Smooth muscle cell (in vitro differentiated cells): Measurements from ENCODE around the gene TMEM140. TPM values are rescaled to one million over a fixed set of nuclear protein-coding genes. Genes with fewer than 3 reads are reported as not detected.

Source experiments
- DNase-seq: peaks from one replicate; lab custom pipeline; 2025; ENCODE audit not compliant: unreplicated experiment; lab: John Stamatoyannopoulos, UW
- H2AFZ ChIP-seq: fragments of 200-600 bp; sonication (generic); 2 replicates; pipeline ENCODE4 v1.6.0; 2016; ENCODE audit warnings: antibody characterized with exemption, low read depth, mild to moderate bottlenecking
- H3F3A ChIP-seq: fragments of 200-600 bp; sonication (generic); 2 replicates; pipeline ENCODE4 v1.6.0; 2017; ENCODE audit warnings: antibody characterized with exemption, low read depth
- H3K27ac ChIP-seq: fragments of 200-600 bp; sonication (generic); 2 replicates; pipeline ENCODE4 v1.5.1; 2016; ENCODE audit warnings: low read depth, mild to moderate bottlenecking
- H3K27me3 ChIP-seq: fragments of 200-600 bp; sonication (generic); 2 replicates; pipeline ENCODE4 v1.6.1; 2016; ENCODE audit warnings: low read depth, mild to moderate bottlenecking
- H3K36me3 ChIP-seq: fragments of 200-600 bp; sonication (generic); 2 replicates; pipeline ENCODE4 v1.5.1; 2016; ENCODE audit warnings: low read depth
- H3K4me1 ChIP-seq: fragments of 200-600 bp; sonication (generic); 2 replicates; pipeline ENCODE4 v1.5.1; 2016; ENCODE audit warnings: low read depth
- H3K4me2 ChIP-seq: fragments of 200-600 bp; sonication (generic); 2 replicates; pipeline ENCODE4 v1.6.0; 2016; ENCODE audit warnings: mild to moderate bottlenecking
- H3K4me3 ChIP-seq: fragments of 200-600 bp; sonication (generic); 2 replicates; pipeline ENCODE4 v1.5.1; 2016; ENCODE audit warnings: mild to moderate bottlenecking
- H3K79me2 ChIP-seq: fragments of 200-600 bp; sonication (generic); 2 replicates; pipeline ENCODE4 v1.6.0; 2016; ENCODE audit warnings: low read depth, mild to moderate bottlenecking
- H3K9ac ChIP-seq: fragments of 200-600 bp; sonication (generic); 2 replicates; pipeline ENCODE4 v1.6.0; 2016; ENCODE audit warnings: low read depth
- H3K9me3 ChIP-seq: fragments of 200-600 bp; sonication (generic); replicated peaks from 2 replicates; pipeline ENCODE4 v1.5.1; 2016; ENCODE audit warnings: low read depth
- H4K20me1 ChIP-seq: fragments of 200-600 bp; sonication (generic); 2 replicates; pipeline ENCODE4 v1.6.0; 2016; ENCODE audit warnings: low read depth
- CTCF ChIP-seq: fragments of 200-600 bp; sonication (generic); IDR thresholded peaks from 2 replicates; pipeline ENCODE4 v1.5.1; 2017; ENCODE audit warnings: borderline replicate concordance, mild to moderate bottlenecking, antibody characterized with exemption; ENCODE audit not compliant: insufficient read depth, poor library complexity, severe bottlenecking
- WGBS: methylation state at CpG from one replicate; pipeline ENCODE4 v1.1.7; 2016; ENCODE audit warnings: low lambda C conversion rate; 5-methylcytosine and 5-hydroxymethylcytosine counted together
- polyA plus RNA-seq: library from polyadenylated mRNA; unstranded; fragments of >200 nt; fragmentation: Nextera tagmentation; extraction: Ambion mirVana; gene quantifications from 2 replicates; pipeline ENCODE4 v1.2.1, GENCODE V29; 2016
- total RNA-seq: library from RNA; depleted of rRNA; stranded (reverse); fragments of >200 nt; gene quantifications from 2 replicates; pipeline ENCODE4 v1.2.3, GENCODE V29; 2014

Gene TMEM140
- total and polyA plus RNA-seq, 2 experiments from 2014 or later: 5.6 TPM; not detected in 1

- WGBS: 35% methylated on average over 1 of the region's 1 CpG
- Histone ChIP-seq H3K27me3 (no peaks in the 10 kb centered on the region), H3K79me2 (no peaks in the 10 kb centered on the region), H3K27ac (no peak overlapping the region), H3K9me3 (peaks cover 9% of the 10 kb centered on the region), H3K4me2 (no peak overlapping the region), H2AFZ (no peak overlapping the region), H3K36me3 (no peaks in the 10 kb centered on the region), H3K4me3 (no peak overlapping the region), H3F3A (no peaks in the 10 kb centered on the region), H3K4me1 (peaks cover 8% of the 10 kb centered on the region), H3K9ac (no peak overlapping the region), H4K20me1 (no peaks in the 10 kb centered on the region)
- no peak for TF ChIP-seq CTCF
- no peak for DNase-seq
Measured at GRCh38 chr7:135154734-135155133, 6.9 kb downstream of the TMEM140 start.

- Histone ChIP-seq H3K79me2 (no peaks in the 10 kb centered on the region), H3K9me3 (peaks cover 9% of the 10 kb centered on the region), H3K9ac (no peak overlapping the region), H3K36me3 (no peaks in the 10 kb centered on the region), H3K27ac (no peak overlapping the region), H4K20me1 (no peaks in the 10 kb centered on the region), H3K4me2 (no peak overlapping the region), H2AFZ (no peak overlapping the region), H3K27me3 (no peaks in the 10 kb centered on the region), H3F3A (peaks cover 11% of the 10 kb centered on the region), H3K4me3 (no peak overlapping the region), H3K4me1 (peaks cover 13% of the 10 kb centered on the region)
- WGBS: 84% methylated on average over 1 of the region's 1 CpG
- TF ChIP-seq CTCF: no peak
- no peak for DNase-seq
Measured at GRCh38 chr7:135156290-135156689, 8.4 kb downstream of the TMEM140 start.

- Histone ChIP-seq H3K27ac (no peak overlapping the region), H2AFZ (no peak overlapping the region), H3K4me3 (no peak overlapping the region), H3K4me1 (peaks cover 13% of the 10 kb centered on the region), H3K27me3 (no peaks in the 10 kb centered on the region), H4K20me1 (no peaks in the 10 kb centered on the region), H3K79me2 (no peaks in the 10 kb centered on the region), H3K36me3 (no peaks in the 10 kb centered on the region), H3K9ac (no peak overlapping the region), H3K9me3 (peaks cover 9% of the 10 kb centered on the region), H3F3A (peaks cover 12% of the 10 kb centered on the region), H3K4me2 (no peak overlapping the region)
- 100% methylated on average over 1 of the region's 1 CpG for WGBS
- TF ChIP-seq CTCF: no peak
- no peak for DNase-seq
Measured at GRCh38 chr7:135158141-135158655, 10.3 kb downstream of the TMEM140 start.

- Histone ChIP-seq H3F3A (peaks cover 12% of the 10 kb centered on the region), H3K4me3 (no peak overlapping the region), H3K9me3 (peaks cover 9% of the 10 kb centered on the region), H2AFZ (no peak overlapping the region), H3K4me2 (no peak overlapping the region), H3K9ac (no peak overlapping the region), H4K20me1 (no peaks in the 10 kb centered on the region), H3K27me3 (no peaks in the 10 kb centered on the region), H3K79me2 (no peaks in the 10 kb centered on the region), H3K36me3 (no peaks in the 10 kb centered on the region), H3K27ac (no peak overlapping the region), H3K4me1 (peaks cover 13% of the 10 kb centered on the region)
- TF ChIP-seq CTCF: no peak
- 95% methylated on average over 6 of the region's 6 CpGs for WGBS
- DNase-seq: no peak
Measured at GRCh38 chr7:135158874-135159273, 11.0 kb downstream of the TMEM140 start.
